GM06990 (cell line): ENCODE results near the gene C3orf49.

ENCODE experiments used
- DNase-seq: peaks from one replicate; pipeline ENCODE4 v3.0.0-alpha.2; 2011; ENCODE audit not compliant: insufficient read length; ENCODE audit errors: extremely low read depth
- H3K27me3 ChIP-seq: replicated peaks from 2 replicates; pipeline ENCODE4 v1.6.0; 2011; ENCODE audit warnings: low read length; ENCODE audit not compliant: control insufficient read depth, insufficient read depth
- H3K36me3 ChIP-seq: 2 replicates; pipeline ENCODE4 v1.5.1; 2011; ENCODE audit warnings: low read length; ENCODE audit not compliant: control insufficient read depth, insufficient read depth
- H3K4me3 ChIP-seq: replicated peaks from 2 replicates; pipeline ENCODE4 v1.5.1; 2011; ENCODE audit warnings: low read depth, mild to moderate bottlenecking, control low read depth, low read length
- CTCF ChIP-seq: IDR thresholded peaks from 2 replicates; pipeline ENCODE4 v1.5.1; 2011; ENCODE audit warnings: low read length, control low read depth, mild to moderate bottlenecking, inconsistent platforms; ENCODE audit not compliant: insufficient read depth, poor library complexity, severe bottlenecking

C3orf49 gene

GRCh38 chr3:63814237-63814636 is 4.9 kb upstream of the C3orf49 start:
- no peak overlapping the region for H3K4me3 ChIP-seq
- DNase-seq = no peak
- no peaks in the 10 kb centered on the region for H3K27me3 ChIP-seq
- no peak for TF ChIP-seq CTCF
- H3K36me3 ChIP-seq = no peaks in the 10 kb centered on the region

- no peaks in the 10 kb centered on the region for H3K36me3 ChIP-seq
- no peak for TF ChIP-seq CTCF
- H3K4me3 ChIP-seq = no peak overlapping the region
- DNase-seq = no peak
- no peaks in the 10 kb centered on the region for H3K27me3 ChIP-seq
These were observed 1.9 kb upstream of the C3orf49 start for GRCh38 chr3:63817225-63817624.

GRCh38 chr3:63818282-63819150 is 583 bp upstream of the C3orf49 start:
- H3K4me3 ChIP-seq = no peak overlapping the region
- H3K27me3 ChIP-seq = no peaks in the 10 kb centered on the region
- TF ChIP-seq CTCF = peak; percentile 73
- DNase-seq = peak; percentile 25
- no peaks in the 10 kb centered on the region for H3K36me3 ChIP-seq

GRCh38 chr3:63824309-63824708 is 5.2 kb downstream of the C3orf49 start:
- Histone ChIP-seq H3K36me3 (no peaks in the 10 kb centered on the region), H3K27me3 (no peaks in the 10 kb centered on the region), H3K4me3 (no peak overlapping the region)
- no peak for TF ChIP-seq CTCF
- no peak for DNase-seq

GRCh38 chr3:63830526-63830925 is 11.4 kb downstream of the C3orf49 start:
- no peak overlapping the region for H3K4me3 ChIP-seq
- H3K36me3 ChIP-seq = peaks cover 3% of the 10 kb centered on the region
- no peak for TF ChIP-seq CTCF
- H3K27me3 ChIP-seq = no peaks in the 10 kb centered on the region
- no peak for DNase-seq
